K562 (cell line): ENCODE results near the gene ANK3. TPM values are rescaled to one million over a fixed set of nuclear protein-coding genes. Genes with fewer than 3 reads are reported as not detected.

Source experiments
- BACH1 ChIP-seq: fragments of 200-800 bp; sonication (Bioruptor generic); IDR thresholded peaks from 2 replicates; pipeline ENCODE4 v1.6.1; 2016; ENCODE audit warnings: missing genetic modification characterization, missing compliant biosample characterization
- C11orf30 ChIP-seq: fragments of 450-650 bp; IDR thresholded peaks from 2 replicates; pipeline ENCODE4 v1.6.1; 2016; ENCODE audit warnings: low read depth, mild to moderate bottlenecking
- CBFA2T2 ChIP-seq: fragments of 450-650 bp; conservative IDR thresholded peaks from 2 replicates; pipeline ENCODE4 v1.6.1; 2017; ENCODE audit warnings: mild to moderate bottlenecking
- CCNT2 ChIP-seq: IDR thresholded peaks from 2 replicates; pipeline ENCODE4 v1.6.1; 2011; ENCODE audit warnings: borderline replicate concordance, low read depth, mild to moderate bottlenecking, moderate library complexity, mixed read lengths, low read length; ENCODE audit not compliant: insufficient read length; ENCODE audit errors: extremely low read depth
- DACH1 ChIP-seq: fragments of 450-650 bp; IDR thresholded peaks from 2 replicates; pipeline ENCODE4 v1.6.1; 2018; ENCODE audit not compliant: partially characterized antibody
- ETV6 ChIP-seq, 3 experiments: fragments of 150-350 bp in 1 of 3; sonication (generic) in 1 of 3; formaldehyde crosslinking in 1 of 3; IDR thresholded peaks; 2 replicates each; pipeline versions ENCODE4 v1.6.1 to v1.8.0; 2014 to 2022; ENCODE audit warnings: borderline replicate concordance in 2 of 3, low read depth in 2 of 3, antibody characterized with exemption in 1 of 3, low read length in 1 of 3, mild to moderate bottlenecking in 1 of 3, missing genetic modification reagents in 1 of 3
- FOSL1 ChIP-seq: fragments of 200-800 bp; sonication (Bioruptor generic); conservative IDR thresholded peaks from 2 replicates; pipeline ENCODE4 v1.6.1; 2016; ENCODE audit warnings: missing genetic modification characterization, missing compliant biosample characterization
- HDGF ChIP-seq: fragments of 450-650 bp; IDR thresholded peaks from 2 replicates; pipeline ENCODE4 v1.6.1; 2016
- MEIS2 ChIP-seq: fragments of 450-650 bp; IDR thresholded peaks from 2 replicates; pipeline ENCODE4 v1.6.1; 2014; ENCODE audit warnings: mild to moderate bottlenecking; ENCODE audit not compliant: partially characterized antibody
- MTA2 ChIP-seq: fragments of 450-650 bp; IDR thresholded peaks from 2 replicates; pipeline ENCODE4 v1.6.1; 2016; ENCODE audit warnings: low read depth
- NCOA1 ChIP-seq: fragments of 450-650 bp; IDR thresholded peaks from 2 replicates; pipeline ENCODE4 v1.6.1; 2016; ENCODE audit warnings: low read depth
- NCOA2 ChIP-seq, 2 experiments: fragments of 450-650 bp; IDR thresholded peaks; 2 replicates each; pipeline ENCODE4 v1.6.1; 2018; ENCODE audit warnings: mild to moderate bottlenecking in 2 of 2, moderate library complexity in 1 of 2; ENCODE audit not compliant: partially characterized antibody in 2 of 2
- RNF2 ChIP-seq: sonication (generic); IDR thresholded peaks from 2 replicates; pipeline ENCODE4 v1.6.1; 2016
- SMAD4 ChIP-seq: fragments of 250-450 bp; sonication (Bioruptor Pico); conservative IDR thresholded peaks from 2 replicates; pipeline ENCODE4 v1.8.0; 2021; ENCODE audit warnings: inconsistent platforms, mild to moderate bottlenecking, moderate library complexity
- SMARCC2 ChIP-seq: fragments of 450-650 bp; IDR thresholded peaks from 2 replicates; pipeline ENCODE4 v1.6.1; 2017; ENCODE audit warnings: antibody characterized with exemption, moderate library complexity, mild to moderate bottlenecking, low read depth
- SRSF9 ChIP-seq: fragments of 200-400 bp; formaldehyde crosslinking; IDR thresholded peaks from 2 replicates; pipeline ENCODE4 v1.6.1; 2017; ENCODE audit warnings: low read depth, low read length, borderline replicate concordance
- ZEB2 ChIP-seq: fragments of 450-650 bp; IDR thresholded peaks from 2 replicates; pipeline ENCODE4 v1.6.1; 2016
- ZKSCAN8 ChIP-seq: fragments of 200-800 bp; sonication (Bioruptor generic); IDR thresholded peaks from 2 replicates; pipeline ENCODE4 v1.6.1; 2016; ENCODE audit warnings: missing genetic modification characterization, missing compliant biosample characterization
- ZNF444 ChIP-seq: fragments of 250-450 bp; sonication (Bioruptor Pico); IDR thresholded peaks from 2 replicates; pipeline ENCODE4 v1.4.0; 2020; ENCODE audit warnings: mild to moderate bottlenecking, moderate library complexity
- ZNF778 ChIP-seq: fragments of 450-650 bp; formaldehyde crosslinking; IDR thresholded peaks from 2 replicates; pipeline ENCODE4 v1.4.0; 2020; ENCODE audit warnings: mild to moderate bottlenecking, moderate library complexity
- polyA plus RNA-seq, 8 experiments: library from polyadenylated mRNA; depleted of rRNA in 4 of 8; stranded (reverse) in 5 of 8; unstranded in 3 of 8; fragments of >200 nt; fragmentation: Nextera tagmentation in 2 of 8; fragmentation: Illumina TruSeq in 1 of 8; extraction: Ambion mirVana in 2 of 8; extraction: Trizol in 1 of 8; gene quantifications; 2 replicates each; pipeline versions ENCODE4 v1.2.1 to v1.2.3, GENCODE V29; 2011 to 2014; ENCODE audit warnings: inconsistent platforms in 1 of 8, missing spikeins in 1 of 8
- total RNA-seq, 7 experiments: library from RNA; depleted of rRNA in 6 of 7; stranded (reverse); fragments of >200 nt in 6 of 7; fragmentation: Illumina TruSeq in 2 of 7; extraction: Trizol in 2 of 7; gene quantifications; 2 replicates each; pipeline versions ENCODE4 v1.2.1 to v1.2.3, GENCODE V29; 2011 to 2021; ENCODE audit warnings: low replicate concordance in 1 of 7
- TF ChIP-seq, protein P1 (sequence below), 2 experiments: fragments of 150-350 bp in 1 of 2; IDR thresholded peaks; 2 replicates each; pipeline ENCODE4 v1.6.1; 2012 to 2016; ENCODE audit warnings: low read depth in 2 of 2, low read length in 2 of 2, mild to moderate bottlenecking in 1 of 2, moderate library complexity in 1 of 2
- TF ChIP-seq, protein P2 (sequence below): fragments of 200-800 bp; sonication (Bioruptor generic); IDR thresholded peaks from 2 replicates; pipeline ENCODE4 v1.6.1; 2017; ENCODE audit warnings: missing genetic modification characterization, missing compliant biosample characterization

ANK3 gene
- total and polyA plus RNA-seq, 9 of the 15 experiments (the other 6 are each of a cell fraction or from before 2014, with no cell fraction given), result 10.0 to 32.3 (median 17.9) TPM

DNA sequence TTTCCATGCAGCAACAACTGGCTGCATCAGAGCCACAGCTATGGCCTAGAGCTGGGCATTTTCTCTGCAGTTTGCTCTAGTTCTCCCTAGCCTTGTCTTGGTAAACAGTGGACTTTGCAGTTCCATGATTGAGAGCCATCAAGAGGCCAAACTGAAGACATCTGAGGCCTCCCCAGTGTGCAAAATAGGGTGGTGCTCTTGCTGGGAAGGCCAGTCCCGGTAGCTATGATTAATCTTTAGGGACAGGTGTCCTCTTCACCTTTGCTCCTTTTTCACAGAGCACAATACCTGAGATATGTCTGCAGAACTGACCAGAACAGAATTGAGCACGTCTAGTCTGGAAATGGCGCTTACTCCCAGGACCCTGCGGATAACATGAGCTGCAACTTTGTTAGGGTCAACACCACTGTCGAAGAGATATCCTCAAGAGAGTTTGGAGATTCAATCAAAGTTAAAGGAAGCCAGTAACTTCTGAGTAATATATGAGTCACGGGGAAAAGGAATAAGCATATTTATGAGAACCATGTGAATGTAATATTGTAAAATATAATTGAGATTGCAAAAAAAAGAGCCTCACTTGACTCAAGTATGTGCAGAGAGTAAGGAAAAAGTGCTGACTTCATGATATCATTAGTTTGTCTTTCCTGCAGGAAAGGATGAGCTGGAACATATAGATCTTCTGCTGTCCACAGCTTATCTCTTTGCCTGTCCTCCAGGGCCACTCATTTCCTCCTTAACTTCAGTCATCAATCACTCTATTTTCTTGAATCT is 76.7 kb downstream of the ANK3 start (continued):
- TF ChIP-seq FOSL1 (tag), result peak; percentile 97
- TF ChIP-seq NCOA2 (IDR thresholded peaks at IDR 0.05; ENCODE audit: partially characterized antibody in 2 of 2), result peak in 1 of 2 experiments; percentile 29
- TF ChIP-seq ZKSCAN8 (CRISPR knock-in tag), result peak; percentile 73
- TF ChIP-seq BACH1, result peak; percentile 87
- TF ChIP-seq RNF2, result peak; percentile 85
- TF ChIP-seq DACH1, result peak; percentile 66
- TF ChIP-seq CCNT2, result peak; percentile 91
- 0 out of 2 replicates have a peak, but pooled peaks have one; percentile 11 for TF ChIP-seq ZNF444 (CRISPR knock-in tag)
- TF ChIP-seq, protein P1, sequence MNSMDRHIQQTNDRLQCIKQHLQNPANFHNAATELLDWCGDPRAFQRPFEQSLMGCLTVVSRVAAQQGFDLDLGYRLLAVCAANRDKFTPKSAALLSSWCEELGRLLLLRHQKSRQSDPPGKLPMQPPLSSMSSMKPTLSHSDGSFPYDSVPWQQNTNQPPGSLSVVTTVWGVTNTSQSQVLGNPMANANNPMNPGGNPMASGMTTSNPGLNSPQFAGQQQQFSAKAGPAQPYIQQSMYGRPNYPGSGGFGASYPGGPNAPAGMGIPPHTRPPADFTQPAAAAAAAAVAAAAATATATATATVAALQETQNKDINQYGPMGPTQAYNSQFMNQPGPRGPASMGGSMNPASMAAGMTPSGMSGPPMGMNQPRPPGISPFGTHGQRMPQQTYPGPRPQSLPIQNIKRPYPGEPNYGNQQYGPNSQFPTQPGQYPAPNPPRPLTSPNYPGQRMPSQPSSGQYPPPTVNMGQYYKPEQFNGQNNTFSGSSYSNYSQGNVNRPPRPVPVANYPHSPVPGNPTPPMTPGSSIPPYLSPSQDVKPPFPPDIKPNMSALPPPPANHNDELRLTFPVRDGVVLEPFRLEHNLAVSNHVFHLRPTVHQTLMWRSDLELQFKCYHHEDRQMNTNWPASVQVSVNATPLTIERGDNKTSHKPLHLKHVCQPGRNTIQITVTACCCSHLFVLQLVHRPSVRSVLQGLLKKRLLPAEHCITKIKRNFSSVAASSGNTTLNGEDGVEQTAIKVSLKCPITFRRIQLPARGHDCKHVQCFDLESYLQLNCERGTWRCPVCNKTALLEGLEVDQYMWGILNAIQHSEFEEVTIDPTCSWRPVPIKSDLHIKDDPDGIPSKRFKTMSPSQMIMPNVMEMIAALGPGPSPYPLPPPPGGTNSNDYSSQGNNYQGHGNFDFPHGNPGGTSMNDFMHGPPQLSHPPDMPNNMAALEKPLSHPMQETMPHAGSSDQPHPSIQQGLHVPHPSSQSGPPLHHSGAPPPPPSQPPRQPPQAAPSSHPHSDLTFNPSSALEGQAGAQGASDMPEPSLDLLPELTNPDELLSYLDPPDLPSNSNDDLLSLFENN (IDR thresholded peaks at IDR 0.05; ENCODE audit: low read depth in 2 of 2, low read length in 2 of 2), result peak in 1 of 2 experiments; percentile 65; a peak in 1 of 4 replicates
- peak; percentile 97 for TF ChIP-seq ETV6 (IDR thresholded peaks at IDR 0.05; ENCODE audit: borderline replicate concordance in 1 of 2, low read depth in 2 of 2, low read length in 1 of 2)
- no peak for TF ChIP-seq ETV6 (CRISPR knock-in tag; IDR thresholded peaks at IDR 0.05; ENCODE audit: borderline replicate concordance)
- TF ChIP-seq CBFA2T2, result peak; percentile 75
- peak; percentile 100 for TF ChIP-seq MEIS2
- peak; percentile 77; the same call in 1 of the 2 replicates for TF ChIP-seq HDGF
- TF ChIP-seq SRSF9, result no peak
- peak; percentile 100 for TF ChIP-seq C11orf30
- TF ChIP-seq SMAD4 (CRISPR knock-in tag), result peak; percentile 40; the same call in 1 of the 2 replicates
- TF ChIP-seq ZNF778 (CRISPR knock-in tag), result no peak
- peak; percentile 90 for TF ChIP-seq ZEB2
- peak; percentile 49; the same call in 1 of the 2 replicates for TF ChIP-seq NCOA1
- peak; percentile 87 for TF ChIP-seq SMARCC2
- TF ChIP-seq, protein P2, sequence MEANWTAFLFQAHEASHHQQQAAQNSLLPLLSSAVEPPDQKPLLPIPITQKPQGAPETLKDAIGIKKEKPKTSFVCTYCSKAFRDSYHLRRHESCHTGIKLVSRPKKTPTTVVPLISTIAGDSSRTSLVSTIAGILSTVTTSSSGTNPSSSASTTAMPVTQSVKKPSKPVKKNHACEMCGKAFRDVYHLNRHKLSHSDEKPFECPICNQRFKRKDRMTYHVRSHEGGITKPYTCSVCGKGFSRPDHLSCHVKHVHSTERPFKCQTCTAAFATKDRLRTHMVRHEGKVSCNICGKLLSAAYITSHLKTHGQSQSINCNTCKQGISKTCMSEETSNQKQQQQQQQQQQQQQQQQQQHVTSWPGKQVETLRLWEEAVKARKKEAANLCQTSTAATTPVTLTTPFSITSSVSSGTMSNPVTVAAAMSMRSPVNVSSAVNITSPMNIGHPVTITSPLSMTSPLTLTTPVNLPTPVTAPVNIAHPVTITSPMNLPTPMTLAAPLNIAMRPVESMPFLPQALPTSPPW, result 0 out of 2 replicates have a peak, but pooled peaks have one; percentile 13
- peak; percentile 44; the same call in 1 of the 2 replicates for TF ChIP-seq MTA2
